ENCODE data around the gene PCDHGA8. TPM values are rescaled to one million over a fixed set of nuclear protein-coding genes. Genes with fewer than 3 reads are reported as not detected.
"Not testable (repeated sequence)": the region's sequence is repeated elsewhere in the genome, so short reads cannot be mapped to it uniquely, and the experiment has no call there.

The PCDHGA8 gene
- total RNA-seq, 1 experiment from 2014 or later, result 0.28 TPM

- BruUV-seq (replicated peaks), result no TSS peak
- Mint-ChIP-seq H3K27ac (ENCODE audit: low read depth, unreplicated experiment) (no peak overlapping the region), H3K9me3 (ENCODE audit: unreplicated experiment) (peaks cover 21% of the 10 kb centered on the region), H3K27me3 (ENCODE audit: insufficient read depth, unreplicated experiment) (no peaks in the 10 kb centered on the region), H3K36me3 (ENCODE audit: insufficient read depth, unreplicated experiment) (no peaks in the 10 kb centered on the region), H3K4me1 (ENCODE audit: insufficient read depth, unreplicated experiment) (no peaks in the 10 kb centered on the region), H3K4me3 (ENCODE audit: unreplicated experiment) (no peak overlapping the region)
- ChIA-PET CTCF (interaction anchor here (1.0 to 3.3 kb wide), 3 partner anchors 24 to 136 kb away, joined by 3 to 16 read pairs (median 8); partner anchors contain the start of genes PCDHGA10 and TAF7), POLR2A (no interaction called here)
- DNase-seq (ENCODE audit: unreplicated experiment), result no peak
- no peak for TF ChIP-seq CTCF (IDR thresholded peaks at IDR 0.05; ENCODE audit: unreplicated experiment)
- intact Hi-C loops (cut with micrococcal nuclease), result no loop called here
Measured at GRCh38 chr5:141388661-141389060, 3.8 kb upstream of the PCDHGA8 start.

GRCh38 chr5:141389153-141390042, 3.0 kb upstream of the PCDHGA8 start:
- POLR2A ChIA-PET, result no interaction called here
- CTCF ChIA-PET, result interaction anchor here (1.1 to 3.3 kb wide), 5 partner anchors 23 to 189 kb away, joined by 3 to 16 read pairs (median 8); partner anchors contain the start of genes PCDHB14, PCDHGA1, PCDHGA10 and TAF7
- no peak for DNase-seq (ENCODE audit: unreplicated experiment)
- Mint-ChIP-seq H3K27ac (ENCODE audit: low read depth, unreplicated experiment) (no peak overlapping the region), H3K4me1 (ENCODE audit: insufficient read depth, unreplicated experiment) (no peaks in the 10 kb centered on the region), H3K27me3 (ENCODE audit: insufficient read depth, unreplicated experiment) (no peaks in the 10 kb centered on the region), H3K9me3 (ENCODE audit: unreplicated experiment) (peaks cover 29% of the 10 kb centered on the region), H3K36me3 (ENCODE audit: insufficient read depth, unreplicated experiment) (no peaks in the 10 kb centered on the region), H3K4me3 (ENCODE audit: unreplicated experiment) (no peak overlapping the region)
- intact Hi-C loops (cut with micrococcal nuclease), result no loop called here
- BruUV-seq (replicated peaks), result no TSS peak
- TF ChIP-seq CTCF (IDR thresholded peaks at IDR 0.05; ENCODE audit: unreplicated experiment), result no peak

GRCh38 chr5:141393267-141393666, 834 bp downstream of the PCDHGA8 start:
- H3K9me3 Mint-ChIP-seq (ENCODE audit: unreplicated experiment), result peaks cover 34% of the 10 kb centered on the region
- H3K4me1 Mint-ChIP-seq (ENCODE audit: insufficient read depth, unreplicated experiment), result no peaks in the 10 kb centered on the region
- no peaks in the 10 kb centered on the region for H3K36me3 Mint-ChIP-seq (ENCODE audit: insufficient read depth, unreplicated experiment)

GRCh38 chr5:141394401-141395187, 2.2 kb downstream of the PCDHGA8 start:
- DNase-seq (ENCODE audit: unreplicated experiment); BruUV-seq (replicated peaks); H3K27ac Mint-ChIP-seq (ENCODE audit: low read depth, unreplicated experiment); H3K4me1 Mint-ChIP-seq (ENCODE audit: insufficient read depth, unreplicated experiment); H3K36me3 Mint-ChIP-seq (ENCODE audit: insufficient read depth, unreplicated experiment); H3K4me3 Mint-ChIP-seq (ENCODE audit: unreplicated experiment); intact Hi-C loops (cut with micrococcal nuclease); H3K27me3 Mint-ChIP-seq (ENCODE audit: insufficient read depth, unreplicated experiment); POLR2A ChIA-PET: not testable (repeated sequence)
- H3K9me3 Mint-ChIP-seq (ENCODE audit: unreplicated experiment), result peaks cover 29% of the 10 kb centered on the region
- CTCF ChIA-PET, result interaction anchor here (0.6 to 3.7 kb wide), 4 partner anchors 128 to 170 kb away, joined by 3 to 32 read pairs (median 12); no protein-coding TSS in a partner anchor

More at GRCh38 chr5:141393267-141393666, 834 bp downstream of the PCDHGA8 start:
- Mint-ChIP-seq H3K4me3 (ENCODE audit: unreplicated experiment) (no peak overlapping the region), H3K27ac (ENCODE audit: low read depth, unreplicated experiment) (no peak overlapping the region), H3K27me3 (ENCODE audit: insufficient read depth, unreplicated experiment) (no peaks in the 10 kb centered on the region)
- POLR2A ChIA-PET, result no interaction called here
- BruUV-seq (replicated peaks), result no TSS peak
- DNase-seq (ENCODE audit: unreplicated experiment), result no peak
- CTCF ChIA-PET, result interaction anchor here (0.6 to 2.5 kb wide), 7 partner anchors 13 to 174 kb away, joined by 3 to 14 read pairs (median 3); partner anchors contain the start of gene PCDHGA5
- TF ChIP-seq CTCF (IDR thresholded peaks at IDR 0.05; ENCODE audit: unreplicated experiment), result no peak
- intact Hi-C loops (cut with micrococcal nuclease), result no loop called here
